Ishikawa (cell line): ENCODE measurements around the gene C17orf114.

ENCODE experiments used
- CEBPB ChIP-seq: IDR thresholded peaks from 2 replicates; pipeline ENCODE4 v1.6.1; 2012
- CREB1 ChIP-seq: IDR thresholded peaks from 2 replicates; pipeline ENCODE4 v1.6.1; 2012; ENCODE audit warnings: low read depth
- EGR1 ChIP-seq: IDR thresholded peaks from 2 replicates; pipeline ENCODE4 v1.6.1; 2012
- EP300 ChIP-seq: IDR thresholded peaks from 2 replicates; pipeline ENCODE4 v1.6.1; 2012; ENCODE audit warnings: borderline replicate concordance
- FOXM1 ChIP-seq: IDR thresholded peaks from 2 replicates; pipeline ENCODE4 v1.6.1; 2012; ENCODE audit warnings: low read depth, borderline replicate concordance
- NFIC ChIP-seq: IDR thresholded peaks from 2 replicates; pipeline ENCODE4 v1.6.1; 2012
- RAD21 ChIP-seq: IDR thresholded peaks from 2 replicates; pipeline ENCODE4 v1.6.1; 2012; ENCODE audit warnings: low read depth
- TAF1 ChIP-seq: IDR thresholded peaks from 2 replicates; pipeline ENCODE4 v1.6.1; 2012; ENCODE audit warnings: low read depth, mild to moderate bottlenecking
- TCF12 ChIP-seq: IDR thresholded peaks from 2 replicates; pipeline ENCODE4 v1.6.1; 2012; ENCODE audit warnings: low read depth
- TEAD4 ChIP-seq: IDR thresholded peaks from 2 replicates; pipeline ENCODE4 v1.6.1; 2012
- YY1 ChIP-seq: IDR thresholded peaks from 2 replicates; pipeline ENCODE4 v1.6.1; 2012; ENCODE audit warnings: low read depth
- ZBTB7A ChIP-seq: IDR thresholded peaks from 2 replicates; pipeline ENCODE4 v1.6.1; 2012; ENCODE audit warnings: low read depth
- TF ChIP-seq, protein P1 (sequence below): IDR thresholded peaks from 2 replicates; pipeline ENCODE4 v1.6.1; 2012
- TF ChIP-seq, protein P2 (sequence below): IDR thresholded peaks from 2 replicates; pipeline ENCODE4 v1.6.1; 2012; ENCODE audit warnings: low read depth, mild to moderate bottlenecking
- TF ChIP-seq, protein P3 (sequence below): IDR thresholded peaks from 2 replicates; pipeline ENCODE4 v1.6.1; 2012

The C17orf114 gene

DNA sequence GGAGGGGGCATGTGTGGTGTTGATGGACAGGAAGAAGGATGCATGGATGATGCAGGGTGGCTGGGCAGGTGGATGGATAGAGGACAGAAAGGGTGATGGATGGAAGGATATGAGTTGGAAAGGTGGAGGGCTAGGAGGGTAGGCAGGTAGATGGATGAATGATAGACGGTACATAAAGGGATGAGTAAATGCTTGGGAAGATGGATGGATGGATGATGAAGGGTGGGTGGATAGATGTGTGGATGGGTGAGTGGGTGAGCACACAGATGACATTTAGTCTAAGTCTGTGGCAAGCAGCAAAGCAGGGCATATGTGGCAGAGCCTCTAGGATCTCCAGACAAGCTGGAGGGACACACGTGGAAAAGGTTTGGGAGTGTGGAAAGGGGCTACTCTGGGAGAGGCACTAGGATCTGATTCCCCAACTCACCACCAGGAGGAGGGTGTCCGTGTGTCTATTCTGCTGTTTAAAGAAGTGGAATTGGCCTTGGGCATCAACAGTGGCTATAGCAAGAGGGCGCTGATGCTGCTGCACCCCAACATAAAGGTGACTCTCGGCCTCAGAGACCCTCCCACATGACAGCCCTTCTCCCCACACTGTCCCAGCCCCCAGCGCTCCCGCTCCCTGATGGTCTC is 13.0 kb upstream of the C17orf114 start:
- no peak for TF ChIP-seq CREB1
- TF ChIP-seq EGR1: no peak

DNA sequence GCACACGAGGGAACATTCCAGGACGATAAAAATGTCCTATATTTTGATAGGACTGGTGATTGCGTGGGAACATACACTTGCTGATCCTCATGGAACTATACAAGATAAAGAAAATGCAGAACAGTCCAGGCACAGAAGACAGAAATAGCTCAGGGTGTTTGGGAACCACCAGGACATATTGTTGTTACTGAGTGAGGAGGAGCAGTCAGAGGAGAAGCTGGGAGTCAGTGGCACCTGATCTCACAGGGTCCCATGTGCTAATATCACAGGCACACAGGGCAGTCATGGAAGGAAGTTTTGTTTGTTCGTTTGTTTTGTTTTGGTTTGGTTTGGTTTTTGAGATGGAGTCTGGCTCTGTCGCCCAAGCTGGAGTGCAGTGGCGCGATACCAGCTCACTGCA is 10.6 kb upstream of the C17orf114 start:
- no peak for TF ChIP-seq RAD21
- TF ChIP-seq, protein P1, sequence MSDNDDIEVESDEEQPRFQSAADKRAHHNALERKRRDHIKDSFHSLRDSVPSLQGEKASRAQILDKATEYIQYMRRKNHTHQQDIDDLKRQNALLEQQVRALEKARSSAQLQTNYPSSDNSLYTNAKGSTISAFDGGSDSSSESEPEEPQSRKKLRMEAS: no peak
- TF ChIP-seq TCF12: no peak

DNA sequence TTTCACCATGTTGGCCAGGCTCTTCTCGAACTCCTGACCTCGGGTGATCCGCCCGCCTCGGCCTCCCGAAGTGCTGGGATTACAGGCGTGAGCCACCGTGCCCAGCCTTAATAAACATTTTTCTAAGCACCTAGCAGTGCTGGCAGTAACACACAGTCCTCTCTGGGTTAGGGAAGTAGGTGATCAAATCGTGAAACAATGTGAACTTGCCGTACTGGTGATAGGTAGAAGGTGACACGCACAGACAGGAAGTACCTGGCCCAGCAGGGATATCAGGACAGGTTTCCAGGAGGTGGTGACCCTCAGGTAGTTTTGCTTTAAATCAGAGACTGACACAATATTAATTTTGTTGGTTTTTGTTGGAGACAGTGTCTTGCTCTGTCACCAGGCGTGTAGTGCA is 9.3 kb upstream of the C17orf114 start:
- TF ChIP-seq ZBTB7A: no peak
- TF ChIP-seq CEBPB: no peak
- TF ChIP-seq FOXM1: no peak
- TF ChIP-seq TCF12: no peak
- no peak for TF ChIP-seq EGR1
- TF ChIP-seq, protein P2, sequence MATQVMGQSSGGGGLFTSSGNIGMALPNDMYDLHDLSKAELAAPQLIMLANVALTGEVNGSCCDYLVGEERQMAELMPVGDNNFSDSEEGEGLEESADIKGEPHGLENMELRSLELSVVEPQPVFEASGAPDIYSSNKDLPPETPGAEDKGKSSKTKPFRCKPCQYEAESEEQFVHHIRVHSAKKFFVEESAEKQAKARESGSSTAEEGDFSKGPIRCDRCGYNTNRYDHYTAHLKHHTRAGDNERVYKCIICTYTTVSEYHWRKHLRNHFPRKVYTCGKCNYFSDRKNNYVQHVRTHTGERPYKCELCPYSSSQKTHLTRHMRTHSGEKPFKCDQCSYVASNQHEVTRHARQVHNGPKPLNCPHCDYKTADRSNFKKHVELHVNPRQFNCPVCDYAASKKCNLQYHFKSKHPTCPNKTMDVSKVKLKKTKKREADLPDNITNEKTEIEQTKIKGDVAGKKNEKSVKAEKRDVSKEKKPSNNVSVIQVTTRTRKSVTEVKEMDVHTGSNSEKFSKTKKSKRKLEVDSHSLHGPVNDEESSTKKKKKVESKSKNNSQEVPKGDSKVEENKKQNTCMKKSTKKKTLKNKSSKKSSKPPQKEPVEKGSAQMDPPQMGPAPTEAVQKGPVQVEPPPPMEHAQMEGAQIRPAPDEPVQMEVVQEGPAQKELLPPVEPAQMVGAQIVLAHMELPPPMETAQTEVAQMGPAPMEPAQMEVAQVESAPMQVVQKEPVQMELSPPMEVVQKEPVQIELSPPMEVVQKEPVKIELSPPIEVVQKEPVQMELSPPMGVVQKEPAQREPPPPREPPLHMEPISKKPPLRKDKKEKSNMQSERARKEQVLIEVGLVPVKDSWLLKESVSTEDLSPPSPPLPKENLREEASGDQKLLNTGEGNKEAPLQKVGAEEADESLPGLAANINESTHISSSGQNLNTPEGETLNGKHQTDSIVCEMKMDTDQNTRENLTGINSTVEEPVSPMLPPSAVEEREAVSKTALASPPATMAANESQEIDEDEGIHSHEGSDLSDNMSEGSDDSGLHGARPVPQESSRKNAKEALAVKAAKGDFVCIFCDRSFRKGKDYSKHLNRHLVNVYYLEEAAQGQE: no peak
- TF ChIP-seq YY1: no peak
- TF ChIP-seq TAF1: no peak
- TF ChIP-seq NFIC: no peak
- TF ChIP-seq TEAD4: no peak
- TF ChIP-seq, protein P1: no peak

DNA sequence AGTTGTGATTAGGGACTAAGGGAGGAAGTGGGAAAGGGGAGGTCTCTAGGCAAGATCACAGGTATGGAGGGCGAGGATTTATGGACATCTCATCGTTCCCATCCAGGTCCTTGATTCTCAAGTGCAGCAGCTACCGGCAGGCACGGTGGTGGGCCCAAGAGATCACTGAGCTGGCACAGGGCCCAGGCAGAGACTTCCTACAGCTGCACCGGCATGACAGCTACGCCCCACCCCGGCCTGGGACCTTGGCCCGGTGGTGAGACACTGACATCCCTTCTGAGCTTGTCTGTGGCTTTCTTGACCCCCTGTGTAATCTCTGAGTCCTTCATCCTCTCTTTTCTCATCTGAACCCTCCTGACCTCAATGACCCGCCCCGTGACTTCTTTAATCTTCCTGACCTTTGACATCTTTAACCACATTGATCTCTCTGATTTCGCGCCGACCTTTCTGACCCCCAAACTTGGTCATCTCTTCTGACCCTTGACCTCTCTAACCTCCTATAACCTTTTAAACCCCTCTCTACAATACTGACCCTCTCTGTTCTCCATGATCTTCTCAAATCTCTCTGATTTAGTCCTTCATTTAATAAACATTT is 8.7 kb upstream of the C17orf114 start:
- TF ChIP-seq FOXM1 (no peak), TAF1 (no peak), EP300 (no peak), RAD21 (no peak), YY1 (no peak), TCF12 (no peak), TEAD4 (no peak), CEBPB (no peak), EGR1 (no peak), NFIC (no peak)
- TF ChIP-seq, protein P3, sequence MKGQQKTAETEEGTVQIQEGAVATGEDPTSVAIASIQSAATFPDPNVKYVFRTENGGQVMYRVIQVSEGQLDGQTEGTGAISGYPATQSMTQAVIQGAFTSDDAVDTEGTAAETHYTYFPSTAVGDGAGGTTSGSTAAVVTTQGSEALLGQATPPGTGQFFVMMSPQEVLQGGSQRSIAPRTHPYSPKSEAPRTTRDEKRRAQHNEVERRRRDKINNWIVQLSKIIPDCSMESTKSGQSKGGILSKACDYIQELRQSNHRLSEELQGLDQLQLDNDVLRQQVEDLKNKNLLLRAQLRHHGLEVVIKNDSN: no peak
- TF ChIP-seq, protein P1: no peak
- TF ChIP-seq, protein P2: no peak

DNA sequence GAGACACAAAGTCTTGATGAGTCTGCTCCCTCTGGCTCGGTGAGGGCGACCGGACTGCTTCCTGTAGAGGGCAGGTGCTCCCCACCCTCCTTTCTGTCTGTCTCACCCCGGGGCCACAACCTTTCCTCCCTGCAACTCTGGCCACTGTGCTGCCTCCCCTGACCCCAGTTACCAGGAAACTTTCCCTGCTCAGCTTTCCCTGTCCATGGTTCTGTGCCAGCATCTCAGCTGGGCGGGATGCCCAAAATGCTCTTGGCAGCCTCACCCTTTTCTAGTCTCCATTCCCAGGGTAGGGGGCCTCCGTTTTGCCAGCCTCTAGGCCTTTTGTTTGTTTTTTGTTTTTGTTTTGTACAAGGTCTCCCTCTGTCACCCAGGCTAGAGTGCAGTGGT is 6.2 kb upstream of the C17orf114 start:
- TF ChIP-seq TAF1: no peak
- TF ChIP-seq, protein P3: no peak
- TF ChIP-seq, protein P2: peak; percentile 52
